Endothelial cell (in vitro differentiated cells): Measurements from ENCODE around the gene MED17. TPM values are rescaled to one million over a fixed set of nuclear protein-coding genes. Genes with fewer than 3 reads are reported as not detected.

Source experiments
- DNase-seq: peaks from one replicate; pipeline ENCODE4 v3.0.0; 2021; ENCODE audit warnings: low spot score
- H3K27ac Mint-ChIP-seq: one replicate; pipeline ENCODE4 v1.8.0; 2021; ENCODE audit warnings: mixed read lengths, inconsistent platforms; ENCODE audit not compliant: unreplicated experiment
- H3K27me3 Mint-ChIP-seq: one replicate; pipeline ENCODE4 v1.8.0; 2021; ENCODE audit warnings: mild to moderate bottlenecking, moderate library complexity, mixed read lengths, inconsistent platforms; ENCODE audit not compliant: unreplicated experiment
- H3K36me3 Mint-ChIP-seq: one replicate; pipeline ENCODE4 v1.8.0; 2021; ENCODE audit warnings: mild to moderate bottlenecking, low read depth, mixed read lengths, inconsistent platforms; ENCODE audit not compliant: unreplicated experiment
- H3K4me1 Mint-ChIP-seq: one replicate; pipeline ENCODE4 v1.8.0; 2021; ENCODE audit warnings: mild to moderate bottlenecking, mixed read lengths, inconsistent platforms; ENCODE audit not compliant: unreplicated experiment
- H3K4me3 Mint-ChIP-seq: one replicate; pipeline ENCODE4 v1.8.0; 2021; ENCODE audit warnings: mild to moderate bottlenecking, mixed read lengths, inconsistent platforms; ENCODE audit not compliant: unreplicated experiment
- H3K9me3 Mint-ChIP-seq: one replicate; pipeline ENCODE4 v1.8.0; 2021; ENCODE audit warnings: mixed read lengths, inconsistent platforms; ENCODE audit not compliant: unreplicated experiment
- CTCF ChIP-seq: fragments of 200-600 bp; sonication (generic); IDR thresholded peaks from one replicate; pipeline ENCODE4 v1.5.0; 2021; ENCODE audit warnings: antibody characterized with exemption; ENCODE audit not compliant: unreplicated experiment
- total RNA-seq: library from RNA; stranded (reverse); fragmentation: NEBNext Ultra II Directional; extraction: Animal tissue kit (Norgen Biotek cat#: 25700); gene quantifications from one replicate; pipeline ENCODE4 v1.2.1, GENCODE V29; 2021; ENCODE audit not compliant: unreplicated experiment

MED17 gene
- total RNA-seq, 1 donor from 2014 or later: 38.7 TPM

GRCh38 chr11:93737904-93738612, 46.0 kb upstream of the MED17 start:
- no peak for TF ChIP-seq CTCF
- Mint-ChIP-seq H3K4me3 (peak overlapping the region; percentile 99), H3K9me3 (no peaks in the 10 kb centered on the region), H3K36me3 (peaks cover 49% of the 10 kb centered on the region), H3K27ac (peak overlapping the region; percentile 86), H3K27me3 (peaks cover 24% of the 10 kb centered on the region), H3K4me1 (peaks cover 52% of the 10 kb centered on the region)
- no peak for DNase-seq

- peaks cover 52% of the 10 kb centered on the region for H3K4me1 Mint-ChIP-seq
- peaks cover 24% of the 10 kb centered on the region for H3K27me3 Mint-ChIP-seq
- peaks cover 46% of the 10 kb centered on the region for H3K36me3 Mint-ChIP-seq
- H3K9me3 Mint-ChIP-seq: no peaks in the 10 kb centered on the region
- TF ChIP-seq CTCF: no peak
- H3K27ac Mint-ChIP-seq: peak overlapping the region; percentile 73
- DNase-seq: no peak
- H3K4me3 Mint-ChIP-seq: peak overlapping the region; percentile 99
Measured at GRCh38 chr11:93738647-93739081, 45.4 kb upstream of the MED17 start.

- peak overlapping the region; percentile 100 for H3K27ac Mint-ChIP-seq
- no peak for TF ChIP-seq CTCF
- peaks cover 55% of the 10 kb centered on the region for H3K4me1 Mint-ChIP-seq
- H3K4me3 Mint-ChIP-seq: peak overlapping the region; percentile 99
- H3K9me3 Mint-ChIP-seq: no peaks in the 10 kb centered on the region
- peaks cover 46% of the 10 kb centered on the region for H3K36me3 Mint-ChIP-seq
- peaks cover 26% of the 10 kb centered on the region for H3K27me3 Mint-ChIP-seq
- DNase-seq: peak; percentile 30
Measured at GRCh38 chr11:93740031-93740729, 43.9 kb upstream of the MED17 start.

GRCh38 chr11:93740730-93741093, 43.4 kb upstream of the MED17 start:
- peak; percentile 38 for DNase-seq
- Mint-ChIP-seq H3K36me3 (peaks cover 46% of the 10 kb centered on the region), H3K9me3 (no peaks in the 10 kb centered on the region), H3K4me3 (peak overlapping the region; percentile 99), H3K27ac (peak overlapping the region; percentile 100), H3K27me3 (peaks cover 26% of the 10 kb centered on the region), H3K4me1 (peaks cover 55% of the 10 kb centered on the region)
- TF ChIP-seq CTCF: no peak
